NCI-H82 (cell line): ENCODE results near the gene LTK.

Source experiments
- DNase-seq: peaks from one replicate; lab custom pipeline; 2025; lab: John Stamatoyannopoulos, UW

The LTK gene

GRCh38 chr15:41498657-41499056 is 15.0 kb downstream of the LTK start:
- no peak for DNase-seq

- DNase-seq = peak; percentile 36
These were observed 17.7 kb downstream of the LTK start for GRCh38 chr15:41495736-41496599.

GRCh38 chr15:41494922-41495735 is 18.5 kb downstream of the LTK start:
- DNase-seq = peak; percentile 36

- DNase-seq = peak; percentile 45
These were observed 19.3 kb downstream of the LTK start for GRCh38 chr15:41494190-41494921.

GRCh38 chr15:41493902-41494189 is 19.8 kb downstream of the LTK start:
- DNase-seq = no peak

- peak; percentile 85 for DNase-seq
These were observed 20.3 kb downstream of the LTK start, which contains the start of gene ITPKA for GRCh38 chr15:41493205-41493901. Gene ITPKA (plus strand): TSS chr15:41493874. CDS start chr15:41493928, 54 bp downstream.

- DNase-seq = no peak
These were observed 20.9 kb downstream of the LTK start for GRCh38 chr15:41492597-41493204.

- DNase-seq = no peak
These were observed 21.7 kb downstream of the LTK start for GRCh38 chr15:41491889-41492288.

GRCh38 chr15:41490355-41490754 is 23.3 kb downstream of the LTK start:
- no peak for DNase-seq

- no peak for DNase-seq
These were observed 24.0 kb downstream of the LTK start for GRCh38 chr15:41489641-41490040.

GRCh38 chr15:41487802-41488201 is 25.8 kb downstream of the LTK start:
- DNase-seq = no peak

- DNase-seq = no peak
These were observed 26.2 kb downstream of the LTK start for GRCh38 chr15:41487381-41487780.

GRCh38 chr15:41486286-41486685 is 27.3 kb downstream of the LTK start:
- DNase-seq = no peak

GRCh38 chr15:41484937-41485625 is 28.5 kb downstream of the LTK start:
- no peak for DNase-seq

- DNase-seq = no peak
These were observed 30.1 kb downstream of the LTK start for GRCh38 chr15:41483519-41483918.

- no peak for DNase-seq
These were observed 30.5 kb downstream of the LTK start for GRCh38 chr15:41483115-41483514.

GRCh38 chr15:41482110-41482877 is 31.3 kb downstream of the LTK start:
- no peak for DNase-seq

GRCh38 chr15:41480396-41481140 is 33.1 kb downstream of the LTK start:
- no peak for DNase-seq

GRCh38 chr15:41476416-41477048 is 37.1 kb downstream of the LTK start:
- DNase-seq = no peak
